OCI-LY3 (cell line): Measurements from ENCODE around the gene BACH2.

Source experiments
- CTCF ChIP-seq: fragments of 200-600, 300-600 bp; sonication (generic); IDR thresholded peaks from 2 replicates; pipeline ENCODE4 v1.5.1; 2014; ENCODE audit warnings: antibody characterized with exemption, low read length, low read depth
- EZH2phosphoT487 ChIP-seq: fragments of 200-600 bp; shearing (Covaris generic); IDR thresholded peaks from 2 replicates; pipeline ENCODE4 v1.6.1; 2018; ENCODE audit warnings: antibody characterized with exemption, mixed run types, low read depth

DNA sequence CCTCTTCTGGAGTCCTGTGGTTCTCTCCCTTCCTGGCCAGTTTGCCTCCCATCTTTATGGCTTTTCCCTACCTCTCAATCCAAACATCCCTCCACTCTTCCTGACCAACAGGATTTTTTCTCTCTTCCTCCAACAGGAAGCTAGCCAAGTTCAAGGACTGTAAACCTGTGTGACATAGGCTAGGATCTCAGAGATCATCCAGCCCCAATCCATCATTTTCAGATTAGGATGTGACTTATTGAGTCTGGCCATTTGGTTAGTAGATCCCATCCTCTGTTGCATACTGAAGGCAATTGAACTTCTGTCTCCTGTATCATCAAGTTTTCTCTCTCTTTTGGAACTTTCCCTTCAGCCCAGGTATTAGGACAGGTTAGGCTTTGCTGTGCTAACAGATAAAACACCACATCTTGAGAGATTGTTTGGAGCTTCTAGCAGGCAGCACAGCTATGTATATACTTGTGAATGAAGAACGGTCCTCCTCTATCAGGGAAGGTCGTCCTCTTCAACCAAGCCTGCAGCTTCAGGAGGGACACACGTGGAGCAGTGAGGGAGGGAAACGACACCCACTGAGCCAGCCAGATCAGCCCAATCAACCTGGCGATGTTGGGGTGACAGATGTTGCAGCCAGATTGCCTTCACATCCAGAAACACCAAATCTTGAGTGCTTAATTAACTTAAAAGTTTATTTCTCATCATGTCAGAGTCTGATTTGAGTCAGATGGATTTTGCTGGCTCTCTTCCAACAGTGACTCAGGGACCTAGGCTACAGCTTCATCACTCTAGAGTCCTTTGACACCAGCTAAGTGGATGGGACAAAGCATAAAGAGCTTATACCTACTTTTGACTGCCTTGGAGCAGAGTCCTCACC, 295.5 kb downstream of the BACH2 start:
- no peak for TF ChIP-seq CTCF
- TF ChIP-seq EZH2phosphoT487: no peak
